GM21423 (cell line): Measurements from ENCODE around the gene SIGLECL1.

Experiments
- ATAC-seq: cut with Tn5 transposase; IDR thresholded peaks from one replicate; pipeline ENCODE4 v1.9.1; 2021; ENCODE audit warnings: mild to moderate bottlenecking, moderate library complexity; ENCODE audit not compliant: unreplicated experiment

SIGLECL1 gene

GRCh38 chr19:51295382-51296126 is 44.7 kb downstream of the SIGLECL1 start:
- ATAC-seq, result no peak

- ATAC-seq, result no peak
Measured at GRCh38 chr19:51296336-51297093, 45.6 kb downstream of the SIGLECL1 start.

- ATAC-seq, result no peak
Measured at GRCh38 chr19:51297406-51297805, 46.5 kb downstream of the SIGLECL1 start.

GRCh38 chr19:51301266-51301665 is 50.4 kb downstream of the SIGLECL1 start:
- no peak for ATAC-seq

- no peak for ATAC-seq
Measured at GRCh38 chr19:51305479-51305878, 54.6 kb downstream of the SIGLECL1 start.

- ATAC-seq, result no peak
Measured at GRCh38 chr19:51311351-51312257, 60.7 kb downstream of the SIGLECL1 start, which contains the start of gene IGLON5. Gene IGLON5 (plus strand): TSS chr19:51311644. CDS start chr19:51311848, 204 bp downstream.

- no peak for ATAC-seq
Measured at GRCh38 chr19:51316688-51317087, 65.8 kb downstream of the SIGLECL1 start.

GRCh38 chr19:51317376-51317775 is 66.5 kb downstream of the SIGLECL1 start:
- ATAC-seq, result no peak

GRCh38 chr19:51317968-51318367 is 67.1 kb downstream of the SIGLECL1 start:
- ATAC-seq, result no peak
